GM18861 (cell line): ENCODE measurements around the gene EPN1.

ENCODE experiments used
- ATAC-seq: cut with Tn5 transposase; IDR thresholded peaks from one replicate; pipeline ENCODE4 v1.9.1; 2021; ENCODE audit not compliant: unreplicated experiment

The EPN1 gene

DNA sequence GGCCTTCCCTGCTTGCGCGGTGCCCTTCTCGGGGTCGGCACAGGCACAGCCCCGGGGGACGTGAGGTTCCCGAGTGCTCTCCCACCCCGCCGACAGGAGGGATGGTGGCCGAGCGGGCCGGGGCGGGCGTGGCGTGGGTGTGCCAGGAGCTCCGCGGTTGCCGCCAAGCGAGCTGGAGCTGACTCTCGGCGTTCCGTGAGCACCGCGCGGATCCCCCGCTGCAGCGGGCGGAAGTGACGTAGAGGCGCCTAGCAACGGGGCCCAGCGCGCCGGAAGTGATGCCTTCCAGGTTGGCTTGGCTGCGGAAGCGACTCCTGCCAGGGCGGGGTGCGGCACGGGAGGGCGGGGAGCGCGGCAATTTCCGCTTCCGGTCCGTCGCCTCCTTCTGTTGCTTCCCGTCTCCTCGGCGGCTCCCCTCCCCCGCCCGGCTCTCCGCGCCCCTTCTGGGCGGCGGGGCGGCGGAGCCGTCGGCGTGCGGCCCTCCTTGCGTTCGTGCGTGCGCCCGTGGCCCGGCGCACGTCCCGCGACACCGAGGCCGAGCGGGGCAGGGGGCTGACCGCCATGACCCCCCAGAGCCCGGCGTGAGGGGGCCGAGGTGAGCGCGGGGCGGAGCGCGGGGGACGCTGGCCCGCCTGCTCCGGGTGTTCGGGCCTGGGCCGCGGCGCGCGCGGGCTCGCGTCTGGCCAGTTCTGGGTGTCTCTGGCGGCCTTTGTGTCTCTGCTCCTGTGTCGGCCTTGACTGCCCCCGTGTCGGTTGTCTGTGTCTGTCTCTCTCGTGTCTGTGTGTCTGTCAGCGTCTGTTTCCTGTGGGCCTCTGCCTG, at the start of gene EPN1:
Gene EPN1 (plus strand): TSS at position 386 of the 820 bp plus-strand sequence. CDS start 3,402 bp downstream, outside the sequence.
- peak; percentile 38 for ATAC-seq

DNA sequence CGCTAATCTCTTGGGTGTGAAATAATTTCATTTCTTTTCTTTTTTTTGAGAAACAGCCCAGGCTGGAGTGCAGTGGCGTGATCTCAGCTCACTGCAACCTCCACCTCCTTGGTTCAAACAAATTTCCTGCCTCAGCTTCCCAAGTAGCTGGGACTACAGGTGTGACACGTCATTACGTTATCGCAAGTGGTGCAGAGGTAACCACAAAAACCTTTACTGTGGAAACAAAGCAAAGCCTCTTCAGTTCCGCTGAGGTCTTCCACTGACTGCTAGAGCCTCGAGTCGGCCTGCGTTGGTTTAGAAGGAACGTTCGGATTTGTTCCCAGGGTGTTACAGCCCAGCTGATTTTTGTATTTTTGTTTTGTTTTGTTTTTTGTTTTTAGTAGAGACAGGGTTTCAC, 48.7 kb upstream of the EPN1 start:
- ATAC-seq, result no peak

DNA sequence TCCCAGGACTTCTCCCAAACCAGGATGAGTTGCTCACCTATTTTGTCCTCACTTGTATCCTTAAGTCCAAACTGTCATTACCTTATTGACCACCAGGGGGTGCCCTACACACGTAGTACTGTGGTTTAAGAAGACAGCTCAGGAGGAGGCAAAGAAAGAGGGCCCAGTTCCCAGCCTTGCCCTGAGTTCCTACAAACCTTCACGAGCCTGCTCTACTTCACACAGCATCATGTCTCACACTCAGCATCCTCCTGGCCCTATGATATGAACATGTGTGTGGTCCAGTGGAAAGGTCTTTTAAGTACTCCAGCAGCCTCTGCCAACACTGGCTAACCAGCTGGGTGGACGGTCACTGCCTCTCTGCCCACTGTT, 42.6 kb upstream of the EPN1 start:
- ATAC-seq, result no peak

DNA sequence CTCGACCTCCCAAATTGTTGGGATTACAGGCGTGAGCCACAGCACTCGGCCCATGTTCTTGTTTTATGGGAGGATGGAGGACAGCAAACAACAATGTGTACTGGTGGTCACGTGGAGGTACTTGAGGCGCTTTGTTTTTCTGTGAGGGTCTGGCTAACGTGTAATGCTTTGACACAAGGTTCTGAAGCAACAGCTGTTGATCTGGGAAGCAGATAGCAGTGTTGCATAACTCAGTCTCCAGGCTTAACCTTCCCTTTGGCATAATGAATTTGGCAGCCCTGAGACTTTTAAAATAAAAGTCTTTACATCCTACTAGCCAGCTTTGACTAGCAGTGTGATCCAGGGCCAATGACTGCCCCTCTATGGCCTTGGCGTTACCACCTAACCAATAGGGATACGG, 41.2 kb upstream of the EPN1 start:
- no peak for ATAC-seq

DNA sequence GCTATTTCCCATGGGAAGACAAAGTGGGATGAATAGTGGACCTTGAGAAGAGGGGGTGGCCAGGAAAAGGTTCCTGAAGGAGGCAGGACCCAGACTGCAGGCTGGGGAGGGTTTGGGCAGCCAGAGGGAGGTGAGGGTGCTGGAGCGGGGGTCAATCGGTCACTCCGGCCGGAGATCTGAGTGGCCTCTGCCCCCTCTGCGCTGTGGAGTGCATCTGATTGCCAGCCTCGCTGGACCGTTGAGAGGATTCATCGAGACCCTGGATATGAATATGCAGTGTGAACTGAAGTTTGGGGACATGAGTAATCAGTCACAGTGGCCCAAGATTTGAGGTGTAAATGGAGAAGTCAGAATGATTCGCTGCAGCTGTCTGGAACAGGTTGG, 39.7 kb upstream of the EPN1 start:
- ATAC-seq, result no peak

DNA sequence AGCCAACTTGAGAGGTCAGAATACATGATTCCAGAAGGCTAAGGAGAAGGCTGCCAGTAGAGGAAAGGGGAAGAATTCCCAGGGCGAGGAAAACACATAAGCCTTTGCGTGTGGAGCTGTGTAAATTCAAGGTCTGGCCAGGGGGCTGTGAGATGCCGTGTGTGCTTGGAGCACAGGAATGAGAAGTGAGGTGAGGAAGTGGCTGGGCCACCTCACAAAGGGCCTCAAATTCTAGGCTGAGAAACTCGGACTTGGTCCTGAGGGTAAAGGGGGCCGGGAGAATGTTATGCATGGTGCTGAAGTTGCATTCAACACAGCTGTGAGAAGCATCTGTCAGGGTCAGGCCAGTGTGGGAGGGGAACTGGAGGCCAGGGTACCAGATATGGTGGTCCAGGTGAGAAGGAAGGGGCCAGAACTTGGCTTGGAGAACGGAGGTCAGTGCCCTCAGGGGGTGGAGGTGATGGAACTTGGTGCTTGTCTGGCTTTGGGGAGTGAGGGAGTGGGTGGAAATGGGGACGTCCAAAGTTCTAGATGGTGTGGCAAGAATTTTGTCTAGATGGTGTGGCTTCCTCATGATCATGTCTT, 39.1 kb upstream of the EPN1 start:
- no peak for ATAC-seq

DNA sequence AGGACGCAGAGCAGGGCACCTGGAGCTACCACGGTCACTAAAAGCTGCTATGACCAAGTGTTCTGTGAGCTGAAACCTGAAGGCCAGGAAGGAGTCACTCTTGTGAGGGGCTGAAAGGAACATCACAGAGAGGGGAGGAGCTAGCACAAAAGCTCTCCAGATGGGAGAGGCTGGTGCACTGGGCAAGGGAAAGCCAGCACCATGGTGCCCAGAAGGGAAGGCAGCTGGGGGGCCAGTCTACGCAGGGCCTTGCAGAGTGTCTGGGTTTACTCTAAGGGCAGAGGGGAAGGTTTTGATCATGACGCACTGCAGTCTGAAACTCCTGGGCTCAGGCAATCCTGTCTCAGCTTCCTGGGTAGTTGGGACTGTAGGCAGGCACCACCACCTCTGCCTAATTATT, 38.3 kb upstream of the EPN1 start:
- no peak for ATAC-seq

DNA sequence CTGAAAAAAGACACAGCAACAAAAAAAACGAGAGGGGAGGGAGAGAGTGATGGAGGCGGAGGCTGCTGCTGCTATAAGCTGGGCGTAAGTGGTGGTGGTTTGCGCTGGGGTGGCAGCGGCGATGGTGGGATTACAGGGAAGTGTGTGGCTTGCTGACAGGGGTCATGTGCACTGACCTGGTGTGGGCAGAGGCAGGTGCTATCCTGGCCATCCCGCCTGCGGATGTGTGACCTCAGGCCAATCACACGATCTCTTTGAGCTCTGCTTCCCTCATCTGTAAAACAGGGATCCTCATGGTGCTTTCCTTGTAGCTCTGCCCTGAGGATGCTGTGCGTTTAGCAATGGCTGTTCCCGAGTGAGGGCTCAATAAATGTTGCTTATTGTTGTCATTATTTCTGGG, 37.5 kb upstream of the EPN1 start:
- ATAC-seq, result no peak

DNA sequence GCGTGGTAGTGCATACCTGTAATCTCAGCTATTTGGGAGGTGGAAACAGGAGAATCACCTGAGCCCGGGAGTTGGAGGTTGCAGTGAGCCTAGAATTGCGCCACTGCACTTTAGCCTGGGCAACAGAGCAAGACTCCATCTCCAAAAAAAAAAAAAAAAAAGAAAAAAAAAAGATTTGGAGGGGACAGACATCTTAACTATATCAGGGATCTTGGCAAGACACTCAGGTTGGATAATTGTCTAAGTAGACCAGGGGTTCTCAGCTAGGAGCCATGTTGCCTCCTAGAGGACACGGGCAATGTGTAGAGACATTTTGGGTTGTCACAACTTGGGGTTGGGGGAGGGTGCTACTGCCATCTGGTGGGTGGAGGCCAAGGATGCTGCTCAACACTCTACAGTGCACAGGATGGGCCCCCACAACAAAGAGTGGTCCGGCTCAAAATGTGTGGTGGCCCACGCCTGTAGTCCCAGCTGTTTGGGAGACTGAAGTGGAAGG, 36.1 kb upstream of the EPN1 start:
- ATAC-seq, result no peak

DNA sequence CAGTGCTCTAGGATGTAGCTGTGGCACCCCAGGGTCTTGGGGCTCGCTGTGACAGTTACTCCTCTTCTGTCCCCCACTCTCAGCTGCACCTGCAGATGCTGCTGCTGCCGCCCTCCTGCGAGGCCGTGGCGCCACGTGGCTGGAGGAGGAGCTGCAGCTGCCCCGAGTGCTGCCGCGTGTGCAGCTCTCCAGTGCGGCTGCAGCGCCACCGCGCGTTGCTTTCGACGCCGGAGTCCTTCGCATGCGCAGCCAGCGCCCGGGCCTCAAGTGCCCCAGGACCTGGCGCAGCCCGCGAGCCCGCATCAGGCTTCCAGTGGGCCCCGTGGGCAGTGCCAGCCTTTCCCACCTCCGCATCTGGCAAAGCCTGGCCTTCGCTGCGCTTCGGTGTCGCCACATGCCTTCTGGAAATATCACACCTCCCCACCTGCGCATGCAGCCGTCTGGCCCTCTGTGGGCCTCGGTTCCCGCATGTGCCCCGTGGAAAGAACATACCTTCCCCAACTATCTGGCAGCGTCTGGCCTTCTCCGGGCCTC, 34.9 kb upstream of the EPN1 start:
- ATAC-seq, result no peak

DNA sequence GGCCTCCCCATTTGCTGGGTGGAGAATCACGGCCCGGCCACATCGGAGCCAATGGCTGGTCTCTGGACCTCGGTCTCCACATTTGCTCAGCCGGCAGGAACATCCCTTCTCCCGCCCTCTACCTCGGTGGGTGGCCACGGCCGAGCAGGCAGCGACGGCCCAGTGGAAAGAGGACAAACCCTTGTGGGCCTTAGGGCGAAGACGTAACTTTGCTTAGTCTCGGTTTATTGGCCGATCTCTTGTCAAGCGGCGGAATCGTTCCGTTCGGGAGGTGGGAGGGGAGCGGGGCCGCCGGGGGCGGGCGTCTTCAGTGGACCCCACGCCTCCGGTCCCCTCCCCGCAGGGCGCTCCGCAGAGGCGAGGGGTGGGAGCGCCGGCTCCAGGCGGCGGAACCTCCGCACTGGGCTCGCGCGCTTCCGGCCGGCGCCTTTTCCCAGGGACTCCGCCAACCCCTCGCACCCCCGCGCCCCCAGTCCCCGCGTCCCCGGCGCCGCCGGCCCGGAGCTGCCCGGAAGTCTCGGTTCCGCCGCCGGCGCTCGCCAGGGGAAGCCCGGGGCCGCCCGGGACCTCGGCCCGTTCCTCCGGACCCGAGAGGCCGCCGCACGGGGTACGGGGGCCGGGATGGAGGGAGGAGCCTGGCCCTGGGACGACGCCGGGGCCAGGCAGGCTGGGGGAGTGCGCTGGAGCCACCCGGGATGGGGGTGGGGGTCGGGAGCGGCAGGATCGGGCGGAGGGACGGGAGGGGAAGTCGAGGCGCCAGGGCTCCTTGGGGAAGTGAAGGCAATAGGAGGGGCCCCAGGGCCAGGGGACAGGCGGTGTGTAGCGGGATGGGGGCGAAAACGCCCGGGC, 34.2 kb upstream of the EPN1 start, which contains the start of gene ZNF580:
Gene ZNF580 (plus strand): TSS at position 426 of the 849 bp plus-strand sequence. CDS start 1,507 bp downstream, outside the sequence.
- ATAC-seq, result no peak

DNA sequence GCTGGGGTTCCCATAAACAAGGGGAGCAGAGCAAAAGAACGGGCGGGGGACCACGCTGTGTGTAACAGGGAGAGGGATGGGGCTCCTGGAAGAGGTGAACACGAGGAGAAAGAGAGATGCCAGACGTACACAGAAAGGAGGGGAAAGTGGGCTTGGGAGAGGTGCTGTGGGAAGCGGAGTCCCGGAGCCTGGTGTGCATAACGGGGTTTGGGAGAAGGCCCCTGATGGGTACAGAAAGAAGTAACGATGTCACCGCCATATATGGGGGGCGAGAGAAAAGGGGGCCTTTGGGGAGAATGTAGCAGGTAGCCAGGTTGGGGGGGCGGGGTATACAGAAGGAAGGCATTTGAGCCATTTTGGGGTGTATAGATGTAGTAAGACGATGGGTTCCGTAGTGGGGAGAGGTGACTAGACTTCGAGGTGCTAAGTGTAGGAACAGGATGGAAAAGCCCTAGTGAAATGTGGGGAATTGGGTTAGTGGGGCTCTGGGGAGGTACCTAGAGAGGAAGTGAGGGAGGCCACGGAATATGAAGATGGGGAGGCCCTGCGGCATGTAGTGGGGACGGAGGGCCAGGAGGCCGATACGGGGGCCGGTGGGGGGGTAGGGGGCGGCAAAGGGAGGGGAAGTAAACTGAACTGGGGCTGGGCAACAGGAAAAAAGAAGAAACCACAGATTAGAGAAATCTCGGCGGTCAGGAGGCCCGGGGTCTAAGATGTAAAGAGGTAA, 33.4 kb upstream of the EPN1 start:
- ATAC-seq, result no peak

DNA sequence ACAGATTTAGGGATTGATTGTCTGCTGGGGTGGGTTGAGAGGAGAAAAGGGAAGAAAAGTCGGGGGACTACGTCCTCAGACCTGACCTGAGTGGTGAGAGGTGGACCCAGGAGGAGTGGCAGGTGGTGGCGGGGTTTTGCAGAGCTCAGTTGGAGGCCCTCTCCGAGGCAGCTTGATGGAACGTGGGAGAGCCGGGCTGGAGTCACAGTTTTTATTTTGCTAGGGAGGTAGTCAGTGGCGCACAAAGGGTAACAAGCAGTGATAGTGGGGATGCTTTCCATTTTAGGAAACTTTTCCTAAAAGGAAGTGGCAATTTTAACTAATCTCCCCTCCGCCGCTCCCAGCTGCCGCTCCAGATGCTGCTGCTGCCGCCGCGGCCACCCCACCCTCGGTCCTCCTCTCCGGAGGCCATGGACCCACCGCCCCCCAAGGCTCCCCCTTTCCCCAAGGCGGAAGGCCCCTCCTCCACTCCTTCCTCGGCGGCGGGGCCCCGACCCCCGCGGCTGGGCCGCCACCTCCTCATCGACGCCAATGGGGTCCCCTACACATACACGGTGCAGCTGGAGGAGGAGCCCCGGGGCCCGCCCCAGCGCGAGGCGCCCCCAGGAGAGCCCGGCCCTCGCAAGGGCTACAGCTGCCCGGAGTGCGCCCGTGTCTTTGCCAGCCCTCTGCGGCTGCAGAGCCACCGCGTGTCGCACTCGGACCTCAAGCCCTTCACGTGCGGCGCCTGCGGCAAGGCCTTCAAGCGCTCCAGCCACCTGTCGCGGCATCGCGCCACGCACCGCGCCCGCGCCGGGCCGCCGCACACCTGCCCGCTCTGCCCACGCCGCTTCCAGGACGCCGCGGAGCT, 32.6 kb upstream of the EPN1 start:
- no peak for ATAC-seq

DNA sequence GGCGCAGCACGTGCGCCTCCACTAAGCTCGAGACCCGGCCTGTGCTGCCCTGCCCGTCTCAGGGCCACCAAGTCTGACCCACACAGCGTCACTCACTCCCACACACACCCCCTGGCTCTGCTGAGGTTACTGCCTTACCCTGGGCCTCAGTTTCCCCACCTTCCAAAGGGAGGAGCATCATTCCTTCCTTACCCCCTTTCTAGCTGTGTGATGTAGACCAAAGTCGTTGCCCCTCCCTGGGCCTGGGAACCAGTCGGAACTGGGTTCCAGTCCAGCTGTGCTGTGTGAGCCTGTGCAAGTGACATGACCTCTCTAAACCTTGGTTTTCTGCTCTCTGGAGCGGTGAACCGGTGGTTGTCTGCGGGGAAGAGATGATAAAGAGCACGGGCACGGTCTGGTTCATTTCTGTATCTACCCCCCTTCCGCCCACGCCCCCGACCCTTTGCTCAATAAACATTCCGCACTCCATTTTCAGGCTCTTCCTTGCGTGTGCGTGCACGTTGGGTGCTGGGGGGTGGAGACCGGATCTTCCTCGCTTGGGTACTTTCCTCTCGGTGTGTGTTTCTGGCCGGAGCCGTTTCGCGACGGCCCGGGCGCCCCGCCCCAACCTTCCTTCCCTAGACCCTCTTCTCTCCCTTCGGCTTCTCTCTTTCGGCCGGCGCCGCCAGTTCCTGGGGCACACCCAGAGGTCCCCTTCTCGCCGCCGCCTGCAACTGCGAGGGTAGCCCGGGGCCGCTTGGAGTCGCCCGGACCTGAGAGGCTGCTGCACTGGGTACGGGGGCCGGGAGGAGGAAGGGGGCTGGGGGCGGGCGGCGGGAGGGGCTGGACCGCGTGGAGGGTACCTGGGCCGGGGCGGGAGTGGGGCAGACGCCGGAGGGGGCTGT, 31.8 kb upstream of the EPN1 start, which contains the start of gene ZNF581:
Gene ZNF581 (plus strand): TSS at position 647 of the 884 bp plus-strand sequence. CDS start 923 bp downstream, outside the sequence.
- no peak for ATAC-seq

DNA sequence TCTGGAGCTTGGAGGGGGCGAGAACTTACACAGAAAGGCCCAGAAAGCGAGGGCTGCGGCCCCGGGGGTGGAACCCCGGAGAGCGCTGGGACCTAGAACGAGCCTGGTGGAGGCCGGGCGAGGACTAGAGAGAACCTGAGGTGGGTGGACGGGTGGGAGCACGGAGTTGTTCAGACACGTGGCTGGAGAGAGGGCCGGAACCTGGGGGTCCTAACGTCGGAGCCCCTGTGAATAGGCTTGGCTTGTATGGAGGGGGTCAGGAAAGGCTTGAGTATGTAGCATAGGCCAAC, 31.2 kb upstream of the EPN1 start:
- ATAC-seq, result no peak

DNA sequence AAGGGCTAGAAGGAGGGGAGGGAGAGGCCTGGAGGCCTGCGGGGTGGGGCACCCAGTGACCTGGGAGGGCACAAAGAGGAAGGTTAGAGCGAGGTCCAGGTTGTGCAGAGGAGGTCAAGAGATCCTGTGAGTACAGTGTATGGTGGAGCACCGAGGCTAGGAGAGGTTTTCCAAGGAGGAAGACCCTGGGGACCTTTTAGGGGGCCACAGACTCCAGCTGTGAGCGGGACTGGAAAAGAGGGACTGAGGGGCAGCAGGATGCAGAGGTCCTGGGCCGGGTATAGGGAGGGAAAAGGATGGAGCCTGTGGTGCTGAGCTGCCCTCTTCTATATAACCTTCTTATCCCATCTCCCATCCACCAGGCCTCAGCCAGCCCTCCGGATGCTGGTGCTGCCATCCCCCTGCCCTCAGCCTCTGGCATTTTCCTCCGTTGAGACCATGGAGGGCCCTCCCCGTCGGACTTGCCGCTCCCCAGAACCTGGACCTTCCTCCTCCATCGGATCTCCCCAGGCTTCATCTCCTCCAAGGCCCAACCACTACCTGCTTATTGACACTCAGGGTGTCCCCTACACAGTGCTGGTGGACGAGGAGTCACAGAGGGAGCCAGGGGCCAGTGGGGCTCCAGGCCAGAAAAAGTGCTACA, 30.7 kb upstream of the EPN1 start:
- no peak for ATAC-seq

DNA sequence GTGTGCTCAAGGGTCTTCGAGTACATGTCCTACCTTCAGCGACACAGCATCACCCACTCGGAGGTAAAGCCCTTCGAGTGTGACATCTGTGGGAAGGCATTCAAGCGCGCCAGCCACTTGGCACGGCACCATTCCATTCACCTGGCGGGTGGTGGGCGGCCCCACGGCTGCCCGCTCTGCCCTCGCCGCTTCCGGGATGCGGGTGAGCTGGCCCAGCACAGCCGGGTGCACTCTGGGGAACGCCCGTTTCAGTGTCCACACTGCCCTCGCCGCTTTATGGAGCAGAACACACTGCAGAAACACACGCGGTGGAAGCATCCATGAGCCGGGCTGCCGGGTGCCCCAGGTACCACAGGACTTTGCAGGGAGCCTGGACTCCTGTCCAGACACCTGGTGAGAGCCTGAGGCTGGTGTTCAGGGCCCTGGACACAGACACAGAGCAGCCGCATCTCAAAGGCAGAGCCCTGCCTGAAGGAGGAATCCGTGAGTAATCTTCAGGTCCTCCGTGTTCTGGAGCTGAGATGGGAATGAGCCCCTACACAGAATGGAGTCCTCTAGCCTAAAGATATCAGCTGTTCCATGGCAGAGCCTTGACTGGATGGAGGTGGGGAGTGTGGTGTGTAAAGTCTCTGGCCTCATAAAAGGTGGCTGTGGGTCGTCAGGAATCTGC, 30.0 kb upstream of the EPN1 start:
- no peak for ATAC-seq

DNA sequence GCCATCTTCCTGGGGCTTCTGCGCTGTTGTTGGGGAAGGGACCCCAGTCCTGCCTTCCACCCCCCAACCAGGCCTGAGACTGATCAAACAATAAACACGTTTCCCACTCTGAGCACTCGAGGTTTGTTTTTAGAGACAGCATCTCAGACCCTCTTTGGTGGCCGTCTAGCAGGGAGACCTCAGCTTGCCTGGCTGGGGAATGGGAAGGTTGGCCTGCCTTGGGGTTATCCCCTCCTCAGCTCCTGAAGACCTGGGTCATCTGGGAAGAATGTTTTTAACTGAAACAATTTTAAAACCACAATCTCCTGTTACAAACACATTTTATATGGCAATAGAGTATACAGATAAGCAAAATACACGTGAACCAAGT, 29.5 kb upstream of the EPN1 start:
- no peak for ATAC-seq
